HG03135 (cell line): ENCODE data around the gene MKX.

Experiments used
- ATAC-seq: cut with Tn5 transposase; IDR thresholded peaks from one replicate; pipeline ENCODE4 v1.9.1; 2021; ENCODE audit warnings: mild to moderate bottlenecking, moderate library complexity; ENCODE audit not compliant: unreplicated experiment

Gene MKX

GRCh38 chr10:27655296-27655695 lies 90.3 kb downstream of the MKX start:
- no peak for ATAC-seq

DNA sequence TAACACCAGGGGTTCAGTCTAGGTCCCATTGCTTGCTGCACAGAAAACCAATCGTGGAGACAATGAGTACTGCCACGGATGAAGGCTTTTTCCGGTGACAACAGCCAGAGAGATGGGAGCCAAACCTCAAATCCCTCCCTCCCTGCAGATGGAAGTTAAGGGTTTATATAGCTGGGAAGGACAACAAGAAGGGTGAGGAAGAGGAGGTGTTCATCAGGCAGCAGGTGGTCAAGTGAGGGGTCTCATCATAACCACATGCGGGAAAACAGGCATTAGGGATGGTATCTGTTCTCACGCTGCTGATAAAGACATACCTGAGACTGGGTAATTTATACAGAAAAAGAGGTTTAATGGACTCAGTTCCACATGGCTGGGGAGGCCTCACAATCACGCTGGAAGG lies 91.3 kb downstream of the MKX start:
- ATAC-seq: no peak

DNA sequence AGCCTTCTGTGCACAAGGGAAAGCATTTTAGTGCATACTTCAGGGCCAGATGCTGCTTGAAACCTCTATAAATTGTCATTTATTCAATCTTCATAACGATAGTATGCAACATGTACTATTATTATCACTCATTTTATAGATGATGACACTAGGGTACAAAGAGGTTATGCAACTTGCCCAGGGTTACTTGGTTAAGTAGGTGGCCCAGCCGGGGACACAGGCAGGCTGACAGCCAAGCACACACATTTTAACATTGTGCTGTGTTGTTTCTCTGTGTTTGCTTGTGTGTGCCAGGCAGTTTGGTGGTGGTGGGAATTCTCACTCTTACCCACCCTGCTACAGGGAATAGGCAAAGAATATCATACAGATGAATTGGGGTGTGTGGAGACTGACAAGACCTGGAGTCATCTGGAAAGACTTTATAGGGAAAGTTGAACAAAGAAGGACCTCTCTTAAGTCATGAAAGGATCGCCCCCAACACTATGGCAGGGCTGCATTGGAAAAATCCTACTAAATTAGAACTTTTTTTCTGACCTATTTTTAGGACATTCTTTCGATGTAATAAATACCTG lies 98.9 kb downstream of the MKX start:
- no peak for ATAC-seq

DNA sequence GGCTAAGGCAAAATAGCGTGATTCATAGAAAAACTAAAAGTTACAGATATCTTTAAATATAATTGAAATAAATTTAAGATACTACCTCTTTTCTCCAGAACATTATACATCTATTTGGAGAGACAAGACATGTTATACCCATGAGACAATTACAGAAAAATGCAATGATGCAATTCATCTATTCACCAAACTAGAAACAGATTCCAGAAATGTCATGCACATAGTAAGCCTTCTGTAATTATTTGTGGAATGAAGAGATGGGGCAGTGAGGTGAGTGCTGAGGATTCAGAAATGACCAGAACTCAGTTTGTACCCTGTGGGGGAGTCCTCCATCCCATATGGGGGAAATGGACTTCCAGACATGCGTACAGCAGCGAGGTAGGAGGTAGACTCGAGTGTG lies 99.4 kb downstream of the MKX start:
- no peak for ATAC-seq

- no peak for ATAC-seq
Observed at GRCh38 chr10:27644307-27644939, 101.2 kb downstream of the MKX start.

DNA sequence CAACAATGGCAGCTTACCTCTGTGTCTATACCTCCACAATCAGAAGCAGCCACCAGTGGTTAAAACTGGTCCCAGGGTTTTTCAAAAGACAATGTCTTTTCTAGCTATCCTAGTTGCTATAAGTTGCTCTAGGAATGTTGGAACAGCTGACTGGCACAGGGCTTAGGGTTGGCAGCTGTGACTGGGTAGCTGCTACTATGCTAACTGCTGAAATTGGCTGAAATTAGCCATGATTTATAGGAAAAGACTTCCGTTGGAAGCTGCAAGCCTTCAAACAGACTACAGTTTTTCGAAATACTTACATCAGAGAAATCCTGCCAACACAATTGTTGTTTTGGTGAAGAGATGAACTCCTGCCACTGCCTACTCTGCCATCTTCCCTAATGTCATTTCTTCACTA lies 102.3 kb downstream of the MKX start:
- ATAC-seq: no peak

DNA sequence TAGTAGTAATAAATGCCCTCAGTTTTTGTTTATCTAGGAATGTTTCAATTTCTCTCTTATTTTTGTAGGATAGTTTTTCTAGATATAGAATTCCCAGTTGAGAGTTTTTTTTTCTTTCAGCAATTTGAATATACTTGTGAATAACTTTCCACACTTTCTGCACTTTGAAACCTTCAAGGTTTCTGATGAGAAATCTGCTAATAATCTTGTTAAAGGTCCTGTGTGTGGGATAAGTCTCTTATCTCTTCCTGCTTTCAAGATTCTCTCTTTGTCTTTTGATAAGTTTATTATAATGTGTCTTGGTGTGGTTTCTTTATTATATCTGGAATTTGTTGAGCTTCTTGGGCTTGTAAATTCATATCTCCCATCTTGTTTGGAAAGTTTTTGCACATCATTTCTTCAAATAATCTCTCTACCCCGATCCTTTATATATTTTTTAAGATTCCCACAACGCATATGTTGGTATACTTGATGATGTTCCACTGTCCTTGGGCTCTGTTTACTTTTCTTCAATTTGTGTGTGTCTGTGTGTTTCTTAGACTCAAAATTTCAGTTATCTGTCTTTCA lies 103.5 kb downstream of the MKX start:
- ATAC-seq: no peak

DNA sequence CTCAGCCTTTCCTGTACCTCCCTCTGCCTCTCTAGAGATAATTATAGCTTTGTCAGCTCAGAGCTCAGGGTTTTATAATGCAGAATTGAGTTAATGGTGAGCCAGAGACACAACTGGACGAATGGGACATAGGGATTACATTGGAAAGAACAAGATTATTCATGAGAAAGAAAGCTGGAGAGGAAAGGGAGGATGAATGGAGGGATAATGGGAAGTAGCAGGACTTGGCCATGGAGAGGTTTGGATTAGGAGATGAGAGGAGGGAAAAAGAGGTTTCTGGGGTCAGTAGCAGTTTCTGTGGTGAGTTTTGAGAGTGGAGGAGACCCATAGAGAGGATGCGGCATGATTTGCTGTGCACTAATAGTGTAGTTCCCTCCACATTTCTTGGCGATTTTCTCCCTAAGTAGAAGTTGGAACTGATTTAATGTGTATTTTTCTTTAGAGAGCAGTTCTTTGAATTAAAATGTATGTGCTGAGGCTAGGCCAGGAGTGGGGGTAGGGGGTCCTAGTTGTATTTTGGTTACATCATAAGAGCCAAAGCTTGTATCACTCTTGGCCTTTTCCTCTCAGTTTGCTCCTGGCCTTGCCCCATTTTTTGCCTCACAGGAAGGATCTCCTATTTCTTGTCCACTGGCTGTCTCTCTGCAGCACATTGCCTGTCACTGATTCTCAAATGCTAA lies 107.4 kb downstream of the MKX start:
- ATAC-seq: no peak

- no peak for ATAC-seq
Observed at GRCh38 chr10:27637601-27638000, 108.0 kb downstream of the MKX start.

DNA sequence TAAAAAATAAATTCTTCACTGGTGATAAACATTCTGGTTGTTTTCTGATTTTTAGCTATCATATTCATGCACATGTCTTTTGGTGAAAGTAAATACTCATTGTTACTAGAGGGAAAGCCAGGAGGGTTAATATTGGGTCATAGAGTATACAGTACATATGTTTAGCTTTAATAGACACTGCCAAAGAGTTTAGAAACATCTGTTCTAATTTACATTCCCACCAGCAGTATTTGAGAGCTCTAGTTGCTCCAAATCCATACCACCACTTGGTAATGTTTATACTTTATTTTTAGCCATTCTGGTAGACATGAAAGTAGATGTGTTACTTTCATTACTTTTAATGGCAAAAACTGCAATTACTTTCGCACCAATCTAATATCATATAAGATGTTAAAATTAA lies 108.8 kb downstream of the MKX start:
- ATAC-seq: no peak

DNA sequence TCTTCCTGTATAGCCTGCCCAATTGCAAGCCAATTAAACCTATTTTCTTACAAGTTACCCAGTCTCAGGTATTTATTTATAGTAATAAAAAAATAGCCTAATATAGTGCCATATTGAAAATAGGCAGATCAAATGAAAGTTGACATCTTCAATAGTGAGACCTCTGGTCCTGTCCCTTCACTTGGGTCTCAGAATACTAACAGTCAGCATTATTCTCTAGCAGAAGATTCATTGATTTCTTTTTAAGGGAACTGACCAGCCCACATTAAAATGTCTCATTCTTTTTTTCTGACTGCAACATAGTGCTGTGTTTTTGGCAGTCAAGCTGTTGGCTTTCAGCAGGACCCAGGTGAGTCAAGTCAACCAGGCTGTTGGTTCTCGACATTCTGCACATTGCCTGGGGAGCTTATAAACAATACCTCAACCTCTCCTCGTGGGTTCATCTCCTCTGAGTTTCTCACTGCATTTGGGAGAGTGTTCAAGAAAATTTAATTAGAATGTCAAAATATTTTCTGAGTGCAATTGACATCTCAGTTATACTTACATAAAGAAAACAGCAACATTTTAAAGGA lies 109.8 kb downstream of the MKX start:
- ATAC-seq: no peak

DNA sequence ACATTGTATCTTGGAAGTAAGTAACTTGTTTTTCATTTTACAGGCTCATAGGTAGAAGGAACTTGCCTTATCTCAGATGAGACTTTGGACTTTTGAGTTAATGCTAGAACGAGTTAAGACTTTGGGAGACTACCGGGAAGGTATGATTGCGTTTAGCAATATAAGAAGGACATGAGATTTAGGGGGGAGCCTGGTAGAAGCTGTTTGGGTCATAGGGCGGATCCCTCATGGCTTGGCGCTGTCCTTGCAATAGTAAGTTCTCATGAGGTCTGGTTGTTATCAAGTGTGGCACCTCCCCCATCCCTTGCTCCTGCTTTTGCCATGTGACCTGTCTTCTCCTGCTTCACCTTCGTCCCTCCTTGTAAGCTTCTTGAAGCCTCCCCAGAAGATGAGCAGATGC lies 110.3 kb downstream of the MKX start:
- ATAC-seq: no peak

- no peak for ATAC-seq
Observed at GRCh38 chr10:27628621-27629020, 117.0 kb downstream of the MKX start.

- ATAC-seq: no peak
Observed at GRCh38 chr10:27626890-27627289, 118.7 kb downstream of the MKX start.

DNA sequence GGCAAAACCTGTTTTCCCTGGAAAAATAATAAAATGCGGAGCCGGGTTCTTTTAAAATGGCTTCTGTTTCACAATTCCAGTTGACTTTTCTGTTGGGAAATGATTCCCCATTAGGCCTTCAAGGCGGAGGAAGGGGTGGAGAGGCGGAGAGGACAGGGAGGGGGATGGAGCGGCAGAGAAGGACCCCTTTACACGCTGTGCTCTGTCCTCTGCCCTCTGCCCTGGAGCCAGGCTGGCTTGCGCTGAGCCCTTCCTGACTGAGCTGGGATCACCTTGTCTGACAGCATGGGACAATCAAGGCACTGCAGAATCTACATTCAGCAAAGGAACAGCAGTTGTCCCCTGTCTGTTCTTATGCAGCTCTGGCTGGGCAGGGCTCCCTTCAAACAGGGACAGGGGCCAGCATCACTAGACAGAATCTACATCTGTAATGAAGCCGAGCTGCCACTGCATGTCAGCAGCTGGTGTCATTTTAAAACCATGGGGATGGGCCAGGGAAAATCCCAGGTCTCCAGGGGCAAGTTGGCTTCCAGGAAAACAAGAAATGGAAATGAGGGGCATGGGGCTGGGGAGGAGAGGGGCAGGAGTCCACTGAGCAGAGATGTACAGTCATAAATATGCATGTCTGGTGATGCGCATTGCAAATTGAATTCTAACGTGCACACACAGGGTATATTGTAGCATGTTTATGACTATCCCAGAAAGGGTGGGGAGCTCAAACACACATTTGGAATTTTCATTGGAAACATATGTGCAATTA lies 120.0 kb downstream of the MKX start:
- no peak for ATAC-seq

DNA sequence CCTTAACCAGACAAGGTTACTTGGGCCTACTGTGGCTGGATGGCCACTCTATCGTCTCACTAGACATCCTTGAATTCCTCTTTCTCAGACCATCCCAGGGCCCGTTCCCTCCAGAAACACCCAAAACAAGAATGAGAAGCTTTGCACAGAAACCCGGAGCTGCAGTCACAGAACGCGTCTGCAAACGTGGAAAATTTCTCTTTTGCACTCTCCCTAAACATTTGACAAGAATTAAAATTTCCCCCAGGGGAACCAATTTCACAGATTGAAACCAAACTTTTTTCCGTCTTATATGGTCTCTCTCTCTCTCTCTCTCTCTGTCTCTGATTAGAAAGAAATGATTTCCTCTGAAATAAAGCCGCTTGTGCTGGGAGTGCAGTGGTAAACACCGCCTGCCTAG lies 120.7 kb downstream of the MKX start:
- no peak for ATAC-seq
